K562 (cell line): Measurements from ENCODE around the gene RAPSN. TPM values are rescaled to one million over a fixed set of nuclear protein-coding genes. Genes with fewer than 3 reads are reported as not detected.

Experiments used
- DMBX1 ChIP-seq: fragments of 250-450 bp; sonication (Bioruptor Pico); IDR thresholded peaks from 2 replicates; pipeline ENCODE4 v1.8.0; 2022; ENCODE audit warnings: inconsistent platforms, mild to moderate bottlenecking, moderate library complexity, borderline replicate concordance
- ELF1 ChIP-seq: fragments of 200-800 bp; sonication (Bioruptor generic); IDR thresholded peaks from 2 replicates; pipeline ENCODE4 v1.6.1; 2016; ENCODE audit warnings: missing genetic modification characterization, missing compliant biosample characterization
- NBN ChIP-seq: fragments of 450-650 bp; IDR thresholded peaks from 2 replicates; pipeline ENCODE4 v1.6.1; 2016; ENCODE audit warnings: low read depth, mild to moderate bottlenecking
- NELFE ChIP-seq: IDR thresholded peaks from 2 replicates; pipeline ENCODE4 v1.6.1; 2011; ENCODE audit warnings: mild to moderate bottlenecking; ENCODE audit not compliant: insufficient read depth, insufficient read length
- POLR2H ChIP-seq: IDR thresholded peaks from 2 replicates; pipeline ENCODE4 v1.6.1; 2016; ENCODE audit warnings: missing genetic modification characterization, low read depth, mild to moderate bottlenecking, control low read depth, missing compliant biosample characterization, moderate library complexity
- RAD21 ChIP-seq, 2 experiments: fragments of 250-450 bp in 1 of 2; fragments of 450-650 bp in 1 of 2; sonication (Bioruptor Pico) in 1 of 2; formaldehyde crosslinking in 1 of 2; IDR thresholded peaks in 1 of 2; conservative IDR thresholded peaks in 1 of 2; 2 replicates each; pipeline versions ENCODE4 v1.4.0 to v1.8.0; 2020 to 2022; ENCODE audit warnings: mild to moderate bottlenecking in 2 of 2, moderate library complexity in 1 of 2
- TAF1 ChIP-seq: IDR thresholded peaks from 2 replicates; pipeline ENCODE4 v1.6.1; 2011; ENCODE audit warnings: mild to moderate bottlenecking, low read length, moderate library complexity; ENCODE audit not compliant: insufficient read depth, control insufficient read depth, severe bottlenecking; ENCODE audit errors: extremely low read depth
- TAF15 ChIP-seq: fragments of 200-400 bp; formaldehyde crosslinking; IDR thresholded peaks from 2 replicates; pipeline ENCODE4 v1.6.1; 2017; ENCODE audit warnings: mild to moderate bottlenecking, low read depth, low read length, moderate library complexity
- TEAD2 ChIP-seq: fragments of 450-650 bp; IDR thresholded peaks from 2 replicates; pipeline ENCODE4 v1.6.1; 2016; ENCODE audit warnings: missing genetic modification characterization, control low read depth, missing compliant biosample characterization
- ZFP1 ChIP-seq: fragments of 450-650 bp; formaldehyde crosslinking; IDR thresholded peaks from 2 replicates; pipeline ENCODE4 v1.4.0; 2020; ENCODE audit warnings: mild to moderate bottlenecking, mixed read lengths
- ZFPM2 ChIP-seq: fragments of 250-450 bp; sonication (Bioruptor Pico); IDR thresholded peaks from 2 replicates; pipeline ENCODE4 v1.5.1; 2022; ENCODE audit warnings: mild to moderate bottlenecking
- ZNF133 ChIP-seq: fragments of 250-450 bp; sonication (Bioruptor Pico); IDR thresholded peaks from 2 replicates; pipeline ENCODE4 v1.4.0; 2020; ENCODE audit warnings: mild to moderate bottlenecking
- ZNF23 ChIP-seq: fragments of 250-450 bp; sonication (Bioruptor Pico); IDR thresholded peaks from 2 replicates; pipeline ENCODE4 v1.4.0; 2020; ENCODE audit warnings: mild to moderate bottlenecking
- ZNF253 ChIP-seq: fragments of 250-450 bp; sonication (Bioruptor Pico); conservative IDR thresholded peaks from 2 replicates; pipeline ENCODE4 v1.6.1; 2021; ENCODE audit warnings: mild to moderate bottlenecking
- ZNF316 ChIP-seq: fragments of 450-650 bp; IDR thresholded peaks from 2 replicates; pipeline ENCODE4 v1.6.1; 2016
- polyA plus RNA-seq, 8 experiments: library from polyadenylated mRNA; depleted of rRNA in 4 of 8; stranded (reverse) in 5 of 8; unstranded in 3 of 8; fragments of >200 nt; fragmentation: Nextera tagmentation in 2 of 8; fragmentation: Illumina TruSeq in 1 of 8; extraction: Ambion mirVana in 2 of 8; extraction: Trizol in 1 of 8; gene quantifications; 2 replicates each; pipeline versions ENCODE4 v1.2.1 to v1.2.3, GENCODE V29; 2011 to 2014; ENCODE audit warnings: inconsistent platforms in 1 of 8, missing spikeins in 1 of 8
- total RNA-seq, 7 experiments: library from RNA; depleted of rRNA in 6 of 7; stranded (reverse); fragments of >200 nt in 6 of 7; fragmentation: Illumina TruSeq in 2 of 7; extraction: Trizol in 2 of 7; gene quantifications; 2 replicates each; pipeline versions ENCODE4 v1.2.1 to v1.2.3, GENCODE V29; 2011 to 2021; ENCODE audit warnings: low replicate concordance in 1 of 7
- TF ChIP-seq, protein P1 (sequence below): fragments of 450-650 bp; IDR thresholded peaks from 2 replicates; pipeline ENCODE4 v1.6.1; 2018; ENCODE audit warnings: mild to moderate bottlenecking, low read depth; ENCODE audit not compliant: partially characterized antibody
- TF ChIP-seq, protein P2 (sequence below): fragments of 250-450 bp; sonication (Bioruptor Pico); IDR thresholded peaks from 2 replicates; pipeline ENCODE4 v1.4.0; 2020; ENCODE audit warnings: mild to moderate bottlenecking, moderate library complexity
- TF ChIP-seq, protein P3 (sequence below): sonication (generic); formaldehyde crosslinking; IDR thresholded peaks from 2 replicates; pipeline ENCODE4 v1.8.1; 2023; ENCODE audit warnings: mild to moderate bottlenecking, missing genetic modification reagents
- TF ChIP-seq, protein P4 (sequence below), 3 experiments: IDR thresholded peaks in 2 of 3; conservative IDR thresholded peaks in 1 of 3; 2 replicates each; pipeline ENCODE4 v1.5.1; 2011 to 2012; ENCODE audit warnings: low read length in 3 of 3, mild to moderate bottlenecking in 3 of 3, control low read depth in 2 of 3, improper control_type of control experiment in 1 of 3, inconsistent platforms in 1 of 3, low read depth in 1 of 3, mixed read lengths in 1 of 3, moderate library complexity in 1 of 3; ENCODE audit not compliant: insufficient read depth in 2 of 3

RAPSN gene
- total and polyA plus RNA-seq, 9 of the 15 experiments (the other 6 are each of a cell fraction or from before 2014, with no cell fraction given) = 0.06 to 0.11 TPM; not detected in 7

DNA sequence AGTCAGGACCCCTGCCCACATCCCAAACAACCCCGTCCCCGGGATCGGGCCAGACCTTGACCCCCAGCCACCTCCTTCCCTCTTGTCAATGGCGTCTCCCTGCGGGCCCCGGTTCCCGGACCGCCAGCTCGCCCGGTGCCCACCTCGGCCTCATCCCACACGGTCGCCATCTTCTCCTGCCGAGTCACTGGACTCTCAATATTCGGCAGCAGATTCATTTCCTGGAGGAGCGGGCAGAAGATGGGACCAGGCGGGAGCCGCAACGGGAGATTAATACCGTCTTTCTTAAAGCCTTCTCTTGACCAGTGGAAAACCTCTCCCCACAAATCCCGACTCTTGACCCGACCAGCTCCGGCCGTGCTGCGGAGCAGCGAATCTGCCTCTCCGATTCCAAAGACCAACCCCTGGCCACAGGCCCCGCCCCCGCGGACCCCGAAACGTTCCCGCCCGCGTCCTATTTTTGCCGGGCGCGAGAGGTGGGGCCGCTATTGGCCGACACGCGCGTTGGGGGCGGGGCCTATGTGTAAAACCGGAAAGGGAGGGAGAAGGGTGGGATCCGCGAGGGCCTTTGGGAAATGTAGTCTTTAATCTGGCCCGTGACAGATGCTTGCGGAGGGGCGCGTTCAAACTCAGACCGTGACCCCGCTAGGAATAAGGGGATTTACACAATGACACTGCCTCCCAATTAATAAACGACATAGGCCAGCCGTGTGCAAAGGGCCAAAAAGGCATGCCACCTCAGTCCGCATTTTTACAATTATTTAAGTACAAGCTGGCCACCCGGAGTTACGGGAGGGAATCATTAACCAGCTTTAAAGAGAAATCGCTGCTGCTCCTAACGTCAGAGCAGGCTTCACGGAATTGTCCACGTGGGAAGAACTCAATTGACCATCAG is 22.6 kb downstream of the RAPSN start, which contains the start of gene PSMC3 (continued):
- TF ChIP-seq, protein P1, sequence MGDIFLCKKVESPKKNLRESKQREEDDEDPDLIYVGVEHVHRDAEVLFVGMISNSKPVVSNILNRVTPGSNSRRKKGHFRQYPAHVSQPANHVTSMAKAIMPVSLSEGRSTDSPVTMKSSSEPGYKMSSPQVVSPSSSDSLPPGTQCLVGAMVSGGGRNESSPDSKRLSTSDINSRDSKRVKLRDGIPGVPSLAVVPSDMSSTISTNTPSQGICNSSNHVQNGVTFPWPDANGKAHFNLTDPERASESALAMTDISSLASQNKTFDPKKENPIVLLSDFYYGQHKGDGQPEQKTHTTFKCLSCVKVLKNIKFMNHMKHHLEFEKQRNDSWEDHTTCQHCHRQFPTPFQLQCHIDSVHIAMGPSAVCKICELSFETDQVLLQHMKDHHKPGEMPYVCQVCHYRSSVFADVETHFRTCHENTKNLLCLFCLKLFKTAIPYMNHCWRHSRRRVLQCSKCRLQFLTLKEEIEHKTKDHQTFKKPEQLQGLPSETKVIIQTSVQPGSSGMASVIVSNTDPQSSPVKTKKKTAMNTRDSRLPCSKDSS = no peak
- TF ChIP-seq TEAD2 (tag) = no peak
- TF ChIP-seq, protein P2, sequence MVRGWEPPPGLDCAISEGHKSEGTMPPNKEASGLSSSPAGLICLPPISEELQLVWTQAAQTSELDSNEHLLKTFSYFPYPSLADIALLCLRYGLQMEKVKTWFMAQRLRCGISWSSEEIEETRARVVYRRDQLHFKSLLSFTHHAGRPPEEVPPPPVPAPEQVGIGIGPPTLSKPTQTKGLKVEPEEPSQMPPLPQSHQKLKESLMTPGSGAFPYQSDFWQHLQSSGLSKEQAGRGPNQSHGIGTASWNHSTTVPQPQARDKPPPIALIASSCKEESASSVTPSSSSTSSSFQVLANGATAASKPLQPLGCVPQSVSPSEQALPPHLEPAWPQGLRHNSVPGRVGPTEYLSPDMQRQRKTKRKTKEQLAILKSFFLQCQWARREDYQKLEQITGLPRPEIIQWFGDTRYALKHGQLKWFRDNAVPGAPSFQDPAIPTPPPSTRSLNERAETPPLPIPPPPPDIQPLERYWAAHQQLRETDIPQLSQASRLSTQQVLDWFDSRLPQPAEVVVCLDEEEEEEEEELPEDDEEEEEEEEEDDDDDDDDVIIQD (CRISPR knock-in tag) = no peak
- peak; percentile 82 for TF ChIP-seq ELF1 (tag)
- no peak for TF ChIP-seq ZFP1
- TF ChIP-seq ZNF133 (CRISPR knock-in tag) = no peak
- TF ChIP-seq POLR2H = peak; percentile 77
- TF ChIP-seq TAF15 = no peak
- 0 out of 2 replicates have a peak, but pooled peaks have one; percentile 31 for TF ChIP-seq DMBX1
- no peak for TF ChIP-seq ZNF253 (CRISPR knock-in tag)
- TF ChIP-seq NELFE = no peak
- TF ChIP-seq RAD21 (CRISPR knock-in tag; conservative IDR thresholded peaks at IDR 0.05 in 1 of 2, IDR thresholded peaks at IDR 0.05 in 1 of 2) = 0 out of 4 replicates have a peak, but pooled peaks of 1 of the 2 experiments have one; percentile 13
- TF ChIP-seq ZNF316 = peak; percentile 69
- TF ChIP-seq ZFPM2 (CRISPR knock-in tag) = no peak
- TF ChIP-seq, protein P3, sequence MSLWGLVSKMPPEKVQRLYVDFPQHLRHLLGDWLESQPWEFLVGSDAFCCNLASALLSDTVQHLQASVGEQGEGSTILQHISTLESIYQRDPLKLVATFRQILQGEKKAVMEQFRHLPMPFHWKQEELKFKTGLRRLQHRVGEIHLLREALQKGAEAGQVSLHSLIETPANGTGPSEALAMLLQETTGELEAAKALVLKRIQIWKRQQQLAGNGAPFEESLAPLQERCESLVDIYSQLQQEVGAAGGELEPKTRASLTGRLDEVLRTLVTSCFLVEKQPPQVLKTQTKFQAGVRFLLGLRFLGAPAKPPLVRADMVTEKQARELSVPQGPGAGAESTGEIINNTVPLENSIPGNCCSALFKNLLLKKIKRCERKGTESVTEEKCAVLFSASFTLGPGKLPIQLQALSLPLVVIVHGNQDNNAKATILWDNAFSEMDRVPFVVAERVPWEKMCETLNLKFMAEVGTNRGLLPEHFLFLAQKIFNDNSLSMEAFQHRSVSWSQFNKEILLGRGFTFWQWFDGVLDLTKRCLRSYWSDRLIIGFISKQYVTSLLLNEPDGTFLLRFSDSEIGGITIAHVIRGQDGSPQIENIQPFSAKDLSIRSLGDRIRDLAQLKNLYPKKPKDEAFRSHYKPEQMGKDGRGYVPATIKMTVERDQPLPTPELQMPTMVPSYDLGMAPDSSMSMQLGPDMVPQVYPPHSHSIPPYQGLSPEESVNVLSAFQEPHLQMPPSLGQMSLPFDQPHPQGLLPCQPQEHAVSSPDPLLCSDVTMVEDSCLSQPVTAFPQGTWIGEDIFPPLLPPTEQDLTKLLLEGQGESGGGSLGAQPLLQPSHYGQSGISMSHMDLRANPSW (CRISPR knock-in tag) = no peak
- TF ChIP-seq, protein P4, sequence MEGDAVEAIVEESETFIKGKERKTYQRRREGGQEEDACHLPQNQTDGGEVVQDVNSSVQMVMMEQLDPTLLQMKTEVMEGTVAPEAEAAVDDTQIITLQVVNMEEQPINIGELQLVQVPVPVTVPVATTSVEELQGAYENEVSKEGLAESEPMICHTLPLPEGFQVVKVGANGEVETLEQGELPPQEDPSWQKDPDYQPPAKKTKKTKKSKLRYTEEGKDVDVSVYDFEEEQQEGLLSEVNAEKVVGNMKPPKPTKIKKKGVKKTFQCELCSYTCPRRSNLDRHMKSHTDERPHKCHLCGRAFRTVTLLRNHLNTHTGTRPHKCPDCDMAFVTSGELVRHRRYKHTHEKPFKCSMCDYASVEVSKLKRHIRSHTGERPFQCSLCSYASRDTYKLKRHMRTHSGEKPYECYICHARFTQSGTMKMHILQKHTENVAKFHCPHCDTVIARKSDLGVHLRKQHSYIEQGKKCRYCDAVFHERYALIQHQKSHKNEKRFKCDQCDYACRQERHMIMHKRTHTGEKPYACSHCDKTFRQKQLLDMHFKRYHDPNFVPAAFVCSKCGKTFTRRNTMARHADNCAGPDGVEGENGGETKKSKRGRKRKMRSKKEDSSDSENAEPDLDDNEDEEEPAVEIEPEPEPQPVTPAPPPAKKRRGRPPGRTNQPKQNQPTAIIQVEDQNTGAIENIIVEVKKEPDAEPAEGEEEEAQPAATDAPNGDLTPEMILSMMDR (IDR thresholded peaks at IDR 0.05 in 2 of 3, conservative IDR thresholded peaks at IDR 0.05 in 1 of 3; ENCODE audit: insufficient read depth in 2 of 3, low read depth in 1 of 3, low read length in 3 of 3) = 0 out of 6 replicates have a peak, but pooled peaks of 1 of the 3 experiments have one; percentile 6
- peak; percentile 97 for TF ChIP-seq TAF1
- no peak for TF ChIP-seq ZNF23 (CRISPR knock-in tag)
- TF ChIP-seq NBN = no peak
